Effector CD4-positive, alpha-beta T cell (primary cell): ENCODE measurements around the gene RNF222.

Experiments used
- DNase-seq: peaks from one replicate; pipeline ENCODE4 v3.0.0-alpha.2; 2020
- total RNA-seq: gene quantifications from one replicate; lab custom pipeline; 2026; lab: John Stamatoyannopoulos, UW

The RNF222 gene, protein sequence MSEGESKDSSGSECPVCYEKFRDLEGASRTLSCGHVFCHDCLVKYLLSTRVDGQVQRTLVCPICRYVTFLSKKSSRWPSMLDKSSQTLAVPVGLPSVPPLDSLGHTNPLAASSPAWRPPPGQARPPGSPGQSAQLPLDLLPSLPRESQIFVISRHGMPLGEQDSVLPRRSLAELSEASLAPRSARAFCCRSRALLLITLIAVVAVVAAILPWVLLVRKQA
- 3.6 reads per million, percentile 14 among the genes with 10 or more reads in this experiment for total RNA-seq

DNA sequence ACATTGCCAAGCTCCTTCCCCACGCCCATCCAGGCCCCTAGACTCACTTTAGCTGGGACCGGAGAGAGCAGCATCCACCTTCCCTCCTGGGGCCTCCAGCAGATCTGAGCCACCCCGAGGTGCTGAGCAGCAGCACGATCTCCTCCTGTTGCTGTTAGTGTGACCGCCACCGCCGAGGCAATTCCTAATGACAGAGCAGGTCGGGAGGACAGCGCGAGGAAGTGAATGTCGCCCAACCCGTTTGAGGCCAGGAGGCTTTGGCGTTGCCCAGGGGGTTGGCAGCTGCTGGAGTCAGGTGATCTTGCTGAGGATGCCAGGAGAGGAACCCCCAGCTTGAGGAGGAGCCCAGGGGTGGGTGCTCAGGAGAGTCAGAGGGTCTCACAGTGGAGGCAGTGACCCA, at the start of gene RNF222:
Gene RNF222 (minus strand): TSS at position 192 of the 400 bp plus-strand sequence. CDS start 4,366 bp downstream, outside the sequence.
- DNase-seq, result no peak

DNA sequence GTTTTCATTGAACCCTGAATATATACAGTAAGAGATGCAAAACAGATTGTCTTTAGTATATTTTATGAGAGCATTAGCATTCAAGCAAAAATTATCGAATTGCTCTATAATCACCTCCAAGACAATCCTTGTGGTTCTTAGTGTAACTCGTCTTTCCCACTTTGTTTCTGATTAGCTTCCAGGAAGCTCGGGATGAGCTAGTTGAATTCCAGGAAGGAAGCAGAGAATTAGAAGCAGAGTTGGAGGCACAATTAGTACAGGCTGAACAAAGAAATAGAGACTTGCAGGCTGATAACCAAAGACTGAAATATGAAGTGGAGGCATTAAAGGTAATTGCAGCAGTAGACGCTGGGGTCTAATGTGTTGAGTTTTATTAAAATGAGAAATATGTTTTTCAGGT, 47.9 kb upstream of the RNF222 start:
- no peak for DNase-seq

DNA sequence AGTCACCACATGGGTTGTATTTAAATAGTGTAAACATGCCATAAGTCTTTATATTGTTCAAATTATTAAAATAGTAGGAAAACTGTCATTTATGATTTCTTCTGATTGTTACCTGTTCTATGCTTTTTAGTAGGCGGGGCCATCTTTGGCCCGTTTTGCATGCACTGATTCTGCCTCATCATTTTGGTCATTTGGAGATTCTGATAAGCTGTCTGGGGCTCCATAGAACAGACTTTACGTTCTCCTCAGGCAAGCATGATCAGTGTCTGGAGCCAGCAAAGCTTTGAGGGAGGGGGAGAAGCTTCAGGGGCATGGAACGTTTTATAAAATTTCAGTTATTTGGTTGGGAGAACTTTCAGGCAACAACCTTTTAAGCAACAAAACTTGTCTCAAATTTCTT, 46.9 kb upstream of the RNF222 start:
- DNase-seq, result no peak

DNA sequence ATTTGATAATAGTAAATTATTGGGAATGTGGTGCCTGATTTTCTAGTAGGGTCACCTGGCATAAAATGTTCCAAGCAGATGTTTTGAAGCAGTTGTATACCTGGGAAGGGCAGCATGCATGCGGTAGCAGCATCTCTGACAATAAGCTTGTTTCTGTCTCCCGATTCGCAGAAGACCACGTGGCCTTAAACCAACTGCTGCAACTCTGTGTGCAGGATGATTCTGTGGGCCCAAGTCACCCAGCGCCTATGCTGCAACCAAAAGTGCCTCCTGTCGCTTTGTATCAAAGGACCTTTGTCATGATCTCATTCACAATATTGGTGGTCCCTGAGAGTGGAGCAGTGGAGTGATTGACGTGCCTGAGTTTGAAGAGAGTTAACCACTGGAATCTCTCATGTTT, 46.1 kb upstream of the RNF222 start:
- DNase-seq, result no peak

DNA sequence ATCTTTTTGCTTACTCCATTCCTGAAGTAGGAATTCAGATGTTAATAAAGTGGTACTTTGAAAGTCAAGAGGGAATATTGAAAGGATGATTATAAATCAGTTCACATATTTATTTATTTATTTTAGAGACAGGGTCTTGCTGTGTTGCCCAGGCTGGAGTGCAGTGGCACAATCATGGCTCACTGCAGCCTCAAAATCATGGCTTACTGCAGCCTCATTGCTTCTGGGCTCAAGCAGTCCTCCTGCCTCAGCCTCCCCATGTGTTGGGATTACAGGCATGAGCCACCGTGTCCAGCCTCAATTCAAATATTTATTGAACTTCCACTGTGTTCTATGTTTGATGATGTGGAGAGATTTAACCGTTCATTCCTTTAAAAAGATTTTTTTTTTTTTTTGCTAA, 44.7 kb upstream of the RNF222 start:
- DNase-seq, result no peak

DNA sequence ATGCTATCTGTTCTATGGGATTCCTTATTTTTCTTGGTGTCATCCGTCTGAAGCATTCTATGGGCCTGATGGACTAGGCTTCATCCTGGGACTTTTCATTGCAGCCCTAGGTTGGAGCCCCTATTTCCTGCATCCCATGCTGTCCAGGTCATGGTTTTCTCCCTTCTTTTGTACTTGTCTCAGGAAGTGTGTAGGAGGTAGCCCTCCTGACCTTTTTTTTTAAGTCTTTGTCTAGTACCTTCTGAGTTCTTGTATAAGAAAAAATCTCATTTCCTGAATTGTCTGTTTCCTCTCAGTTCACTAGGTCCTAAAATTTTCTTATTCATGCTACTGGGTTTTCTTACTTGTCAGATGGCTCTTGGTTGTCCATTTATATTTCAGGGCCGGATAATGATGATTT, 44.1 kb upstream of the RNF222 start:
- DNase-seq, result no peak

DNA sequence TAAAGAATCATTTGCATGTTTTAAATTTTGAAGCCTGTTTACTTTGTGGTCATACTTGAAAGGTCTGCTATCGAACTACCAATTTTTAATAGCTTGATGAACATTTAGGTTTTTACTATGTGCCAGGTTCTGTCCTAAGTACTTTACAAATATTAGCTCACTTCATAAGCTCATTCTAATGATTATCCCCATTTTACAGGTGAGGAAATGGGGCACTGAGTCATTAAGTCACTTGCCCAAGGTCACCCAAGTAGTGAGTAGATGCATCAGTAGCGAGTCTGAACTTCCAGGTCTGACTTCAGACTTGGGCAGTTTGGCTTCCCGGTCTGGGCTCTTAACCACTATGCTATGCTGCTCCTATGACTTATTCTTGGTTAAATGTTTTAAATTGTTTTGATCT, 42.1 kb upstream of the RNF222 start:
- no peak for DNase-seq

DNA sequence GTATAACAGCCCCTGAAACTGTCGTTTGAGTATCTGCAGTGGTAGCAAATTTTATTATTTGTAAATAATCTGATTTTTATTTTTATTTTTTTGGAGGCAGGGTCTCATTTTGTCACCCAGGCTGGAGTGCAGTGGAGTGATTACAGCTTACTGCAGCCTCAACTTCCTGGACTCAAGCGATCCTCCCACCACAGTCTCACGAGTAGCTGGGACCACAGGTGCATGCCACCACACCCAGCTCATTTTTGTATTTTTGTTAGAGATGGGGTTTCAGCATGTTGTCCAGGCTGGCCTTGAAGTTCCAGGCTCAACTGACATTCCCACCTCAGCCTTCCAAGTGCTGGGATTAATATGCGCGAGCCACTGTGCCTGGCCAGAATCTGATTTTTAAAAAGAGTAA, 40.8 kb upstream of the RNF222 start:
- no peak for DNase-seq

DNA sequence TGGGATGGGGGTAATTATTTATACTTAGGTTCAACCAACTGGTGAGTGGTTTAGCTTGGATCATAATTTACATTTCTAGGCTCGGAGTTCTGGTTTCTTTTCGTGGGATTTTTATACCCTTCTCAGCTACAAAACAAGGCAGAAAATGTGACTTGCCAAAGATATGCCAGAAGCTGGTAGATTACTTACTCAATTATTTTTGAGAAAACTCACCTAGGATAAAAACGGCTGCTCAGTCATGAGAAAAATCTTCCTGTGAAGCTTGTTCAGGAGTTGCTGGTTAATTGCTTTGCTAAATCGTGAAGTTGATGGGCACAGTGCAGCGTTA, 39.2 kb upstream of the RNF222 start:
- no peak for DNase-seq

DNA sequence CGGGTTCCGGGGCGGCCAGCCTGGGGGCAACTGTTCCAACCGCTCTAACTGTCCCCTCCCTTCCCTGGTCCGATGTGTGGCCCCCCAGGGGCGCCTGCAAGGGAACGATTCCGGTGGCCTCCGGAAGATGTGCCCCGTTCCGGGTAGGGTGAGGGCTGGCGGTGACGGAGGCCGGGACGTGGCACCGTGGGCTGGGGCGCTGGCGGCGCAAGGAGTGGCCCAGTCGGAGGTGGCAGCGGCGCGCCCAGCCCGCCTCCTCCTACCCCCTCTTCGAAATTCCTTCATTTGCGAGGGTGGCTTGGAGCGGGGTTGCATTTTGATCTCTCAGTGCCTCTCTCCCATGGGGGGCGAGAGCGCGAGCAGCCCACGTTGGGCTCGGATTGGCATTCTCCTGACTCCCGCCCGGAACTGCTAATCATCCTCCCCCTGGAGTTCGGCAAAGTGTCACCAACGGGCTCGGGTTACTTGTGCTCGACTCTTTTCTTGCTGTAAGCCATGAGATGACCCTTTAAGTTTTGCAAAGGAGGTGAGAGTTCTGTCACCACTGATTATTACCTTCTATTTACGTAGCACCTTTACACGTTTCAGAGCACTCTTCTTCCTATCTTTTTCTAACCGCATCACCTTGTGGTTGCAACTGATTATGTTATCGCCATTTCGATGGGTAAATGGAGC, 38.7 kb upstream of the RNF222 start:
- DNase-seq, result peak; percentile 51

DNA sequence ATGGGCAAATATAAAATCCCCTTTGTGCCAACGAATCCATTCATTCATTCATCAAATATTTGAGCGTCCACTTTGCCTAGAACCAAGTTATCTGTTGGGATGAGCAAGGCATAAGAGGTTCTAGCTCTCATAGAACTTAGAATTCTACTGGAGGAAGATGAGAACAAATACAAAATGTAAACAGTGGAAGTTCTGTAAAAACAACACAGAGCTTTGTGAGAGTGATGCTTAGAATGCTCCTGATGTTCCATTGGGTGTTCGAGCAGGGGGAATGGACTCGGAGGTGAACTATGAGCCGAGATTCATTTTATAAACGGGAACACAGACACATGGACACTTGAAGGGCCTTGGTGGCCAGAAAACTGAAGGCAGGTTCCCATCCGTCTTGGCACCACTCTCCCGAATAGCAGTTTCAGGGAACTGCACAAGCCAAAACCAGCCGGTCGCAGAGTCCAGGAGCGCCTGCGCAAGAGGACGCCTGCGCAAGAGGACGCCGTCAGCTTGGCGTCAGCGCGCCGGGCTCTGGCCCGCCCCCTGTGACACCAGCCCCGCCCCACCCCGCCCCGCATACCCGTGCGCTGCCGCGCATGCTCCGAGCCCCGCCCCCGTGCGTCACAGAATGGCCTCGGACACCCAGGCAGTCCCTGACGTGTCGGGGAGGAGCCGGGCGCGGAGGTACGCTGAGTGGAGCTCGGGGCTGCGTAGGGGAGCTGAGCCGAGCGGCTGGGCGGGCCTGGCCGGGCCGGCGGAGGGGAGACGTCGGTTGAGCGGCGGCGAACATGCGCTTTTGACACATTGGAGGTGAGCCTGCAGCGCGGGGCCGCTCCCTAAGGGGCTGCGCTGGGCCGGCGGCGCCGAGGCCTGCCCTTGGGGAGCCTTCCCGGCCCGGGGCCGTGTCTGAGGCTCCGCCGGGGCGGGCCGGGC, 37.9 kb upstream of the RNF222 start, which contains the start of gene NDEL1:
Gene NDEL1 (plus strand): TSS at position 640 of the 924 bp plus-strand sequence. CDS start 8,388 bp downstream, outside the sequence.
- DNase-seq, result peak; percentile 100

DNA sequence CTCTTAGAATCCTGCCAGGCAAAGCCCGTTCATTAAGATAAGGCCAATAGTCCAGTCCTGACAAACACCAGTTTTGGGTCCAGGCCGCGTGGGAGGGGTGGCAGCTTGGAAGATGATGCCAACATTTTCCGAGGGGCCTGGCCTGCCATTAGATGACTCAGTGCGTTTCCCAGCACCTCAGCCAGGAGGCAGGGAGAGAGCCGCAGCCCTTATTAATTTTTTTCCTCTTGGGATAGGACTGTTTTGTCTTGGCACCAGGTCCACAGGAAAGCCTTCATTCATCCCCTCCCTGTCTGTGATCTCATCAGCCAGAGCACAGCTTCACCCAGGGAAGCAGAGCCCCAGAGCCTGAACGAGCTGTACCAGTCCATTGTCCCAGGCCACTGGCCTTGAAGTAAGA, 33.3 kb upstream of the RNF222 start:
- no peak for DNase-seq

DNA sequence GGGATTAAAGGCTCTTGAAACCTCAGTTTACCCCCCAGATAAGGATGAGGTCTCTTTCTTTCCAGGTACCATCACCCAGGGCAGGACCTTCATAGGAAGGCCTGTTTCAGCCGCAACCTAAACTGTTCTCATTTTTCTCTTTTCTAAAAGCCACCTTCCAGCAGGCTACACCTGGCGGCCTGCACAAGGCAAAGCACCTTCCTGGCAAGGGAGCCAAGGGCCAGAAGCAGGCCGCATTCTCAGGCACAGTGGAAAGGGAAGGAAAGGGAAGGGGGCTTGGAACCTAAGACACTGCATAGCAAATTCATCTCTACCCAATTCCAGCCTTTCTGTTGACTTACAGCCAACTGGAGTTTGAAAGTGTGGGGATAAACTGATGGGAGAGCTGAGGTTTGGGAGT, 29.2 kb upstream of the RNF222 start:
- no peak for DNase-seq

DNA sequence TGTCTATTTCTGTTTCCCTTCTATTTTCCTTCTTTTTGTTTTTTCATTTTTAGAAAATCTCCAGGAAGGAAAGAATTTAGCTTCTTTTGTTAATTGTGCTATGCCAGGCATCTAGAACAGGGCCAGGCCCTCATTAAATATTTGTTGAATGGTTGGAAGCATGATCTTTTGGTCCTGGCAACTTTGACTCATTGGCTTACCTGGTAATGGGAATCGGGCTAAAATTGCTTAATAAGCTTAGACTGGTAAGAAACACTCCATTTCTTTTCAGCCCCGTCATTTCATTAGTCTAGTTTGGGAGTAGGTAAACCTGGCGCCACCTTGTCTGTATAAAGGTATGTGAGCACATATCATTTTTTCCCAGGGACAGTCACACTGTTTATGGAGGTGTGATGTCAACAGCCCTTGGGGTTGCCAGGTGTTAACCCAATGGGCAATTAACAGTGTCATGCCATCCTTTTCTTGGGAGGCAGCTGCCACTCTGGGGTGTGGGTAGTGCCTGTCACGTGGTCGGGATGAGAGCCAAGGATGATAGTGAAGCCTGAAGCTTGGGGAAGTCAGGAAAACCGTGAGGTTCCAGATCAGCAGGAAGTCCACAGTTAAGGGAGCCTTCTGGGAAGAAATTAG, 28.6 kb upstream of the RNF222 start:
- no peak for DNase-seq

DNA sequence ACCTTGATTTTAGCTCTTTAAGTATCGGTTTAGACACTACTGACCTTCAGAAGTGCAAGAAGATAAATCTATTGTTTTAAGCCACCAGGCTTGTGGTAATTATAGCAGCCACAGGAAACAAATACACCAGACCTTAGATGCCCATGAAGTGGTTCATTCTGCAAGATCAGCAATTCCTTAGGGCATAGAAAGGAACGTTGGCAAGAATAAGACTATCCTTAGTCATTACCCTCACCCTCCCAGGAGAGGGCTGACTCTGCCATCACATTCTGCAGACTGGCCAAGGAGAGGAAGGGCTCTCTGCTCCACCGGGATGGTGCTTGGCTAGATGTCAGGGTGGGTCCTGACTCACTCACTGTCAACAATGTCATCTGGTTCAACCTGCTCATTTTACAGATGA, 23.9 kb upstream of the RNF222 start:
- DNase-seq, result no peak

DNA sequence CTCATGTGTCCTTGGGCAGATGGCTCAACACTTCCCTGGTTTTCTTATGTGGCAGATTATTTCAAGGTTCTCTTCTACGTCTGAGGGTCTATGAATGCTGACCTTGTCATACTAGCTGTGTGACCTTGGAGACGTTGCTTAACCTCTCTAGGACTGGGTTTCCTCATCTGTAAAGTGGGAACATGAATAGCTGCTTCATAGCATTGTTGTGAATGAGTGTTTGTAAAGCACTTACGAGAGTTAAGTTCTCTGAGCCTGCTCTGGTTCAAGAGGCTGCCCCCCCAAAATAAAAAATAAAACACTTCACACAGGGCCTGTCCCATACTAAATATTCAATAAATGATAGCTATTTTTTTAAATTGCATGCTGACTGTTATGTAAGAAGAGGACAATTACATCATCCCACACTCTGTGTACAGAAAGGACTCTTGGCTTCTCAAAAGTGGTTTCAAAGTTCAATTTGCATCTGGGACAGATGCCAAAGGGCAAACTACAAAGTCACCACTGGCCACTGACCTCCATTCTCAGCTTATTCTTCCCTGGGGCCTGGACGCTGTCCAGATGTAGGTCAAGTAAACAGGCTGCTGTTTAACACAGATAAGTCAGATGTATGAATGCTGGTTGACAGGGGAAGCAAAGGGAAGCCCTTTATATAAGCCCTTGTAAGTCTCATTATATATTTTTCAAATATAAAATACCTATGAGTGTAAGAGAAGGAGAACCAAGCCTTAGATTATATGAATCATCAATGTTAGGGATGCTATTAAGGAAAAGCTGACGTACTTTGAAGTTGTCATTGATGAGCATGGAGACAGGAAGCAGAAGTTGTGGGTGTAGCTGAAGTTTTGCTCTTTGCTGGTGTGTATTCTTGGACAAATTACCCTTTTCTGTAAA, 22.7 kb upstream of the RNF222 start:
- no peak for DNase-seq

DNA sequence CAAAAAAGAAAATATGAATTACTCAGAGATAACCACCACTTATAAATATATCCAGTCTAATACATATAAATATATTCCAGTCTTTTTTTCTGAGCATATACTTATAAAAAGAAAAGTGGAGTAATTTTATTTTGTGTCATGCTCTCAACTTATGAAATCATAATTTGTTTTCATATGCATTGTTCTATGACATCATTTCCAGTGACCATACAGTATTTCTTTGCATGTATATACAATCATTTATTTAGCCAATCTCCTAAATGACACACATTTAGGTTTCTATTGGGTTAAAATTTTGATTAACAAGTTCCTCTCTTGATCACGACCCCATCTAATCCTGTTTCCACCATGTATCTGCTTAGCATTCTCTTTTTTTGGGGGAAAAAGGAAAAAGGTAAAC, 21.7 kb upstream of the RNF222 start:
- no peak for DNase-seq

DNA sequence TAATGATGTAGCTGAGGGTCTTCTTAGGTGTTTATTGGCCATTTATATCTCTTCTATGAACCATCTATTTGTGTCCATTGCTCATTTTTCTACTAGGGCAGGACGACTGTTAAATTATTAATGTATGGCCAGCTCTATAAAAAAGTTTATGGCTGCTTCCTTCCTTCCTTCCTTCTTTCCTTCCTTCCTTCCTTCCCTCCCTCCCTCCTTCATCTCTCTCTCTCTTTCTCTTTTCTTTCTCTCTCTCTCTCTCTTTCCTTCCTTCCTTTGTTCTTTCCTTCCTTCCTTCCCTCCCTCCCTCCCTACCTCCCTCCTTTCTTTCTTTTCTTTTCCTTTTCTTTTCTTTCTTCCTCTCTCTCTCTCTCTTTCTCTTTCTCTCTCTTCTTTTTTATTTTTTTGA, 20.8 kb upstream of the RNF222 start:
- no peak for DNase-seq

DNA sequence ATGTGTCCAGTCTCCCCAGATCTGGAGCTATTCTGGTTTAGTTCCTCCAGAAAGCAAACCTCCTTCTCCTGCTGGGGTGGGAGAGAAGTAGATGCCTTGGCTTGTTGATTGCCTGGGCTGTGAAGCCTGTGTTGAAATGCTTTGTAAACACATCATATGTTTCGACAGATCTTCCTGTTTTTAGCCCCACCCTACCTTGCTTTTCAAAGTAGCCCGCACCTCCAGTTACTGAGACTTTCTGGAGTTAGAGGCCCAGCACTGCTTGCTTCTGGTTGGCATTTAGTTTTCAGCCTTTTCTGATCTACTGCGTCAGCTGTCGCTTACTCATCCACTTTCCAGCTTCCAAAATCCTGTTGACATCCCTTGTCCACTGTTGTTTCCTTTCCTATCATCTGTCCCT, 20.2 kb upstream of the RNF222 start:
- DNase-seq, result no peak

DNA sequence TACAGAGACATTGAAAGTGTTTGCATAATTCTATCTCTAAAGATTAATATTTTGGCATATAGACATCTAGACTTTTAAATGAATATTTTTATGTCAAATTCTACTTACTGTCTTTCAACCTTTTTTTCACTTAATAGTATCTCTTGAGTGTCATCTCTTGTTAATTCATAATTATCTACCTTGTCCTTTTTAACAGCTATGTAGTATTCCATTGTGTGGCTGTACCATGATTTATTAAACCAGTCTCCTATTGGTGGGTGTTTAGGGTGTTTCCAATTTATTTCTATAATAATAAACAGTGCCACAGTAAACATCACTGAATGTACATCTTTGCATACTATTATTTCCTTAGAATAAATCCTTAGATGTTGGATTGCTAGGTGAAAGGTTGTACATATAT, 16.3 kb upstream of the RNF222 start:
- DNase-seq, result no peak

DNA sequence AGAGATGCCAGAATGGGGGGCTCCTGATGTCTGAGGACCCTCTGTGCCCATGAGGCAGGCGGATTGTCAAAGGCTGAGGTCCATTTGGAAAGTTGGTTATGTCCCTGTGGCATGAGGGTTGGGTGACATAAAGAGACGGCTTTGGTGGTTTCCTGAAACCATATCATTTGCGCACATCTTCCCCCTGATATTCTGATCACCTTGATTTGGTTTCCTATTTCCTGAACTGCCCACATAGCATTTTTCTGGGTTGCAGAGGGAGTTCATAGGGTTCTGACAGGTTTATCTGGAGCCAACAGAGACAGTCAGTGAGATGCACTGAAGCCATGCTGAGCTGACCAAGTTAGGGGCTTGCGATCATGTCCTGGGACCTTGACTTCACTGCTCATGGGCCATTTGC, 15.7 kb upstream of the RNF222 start:
- no peak for DNase-seq

DNA sequence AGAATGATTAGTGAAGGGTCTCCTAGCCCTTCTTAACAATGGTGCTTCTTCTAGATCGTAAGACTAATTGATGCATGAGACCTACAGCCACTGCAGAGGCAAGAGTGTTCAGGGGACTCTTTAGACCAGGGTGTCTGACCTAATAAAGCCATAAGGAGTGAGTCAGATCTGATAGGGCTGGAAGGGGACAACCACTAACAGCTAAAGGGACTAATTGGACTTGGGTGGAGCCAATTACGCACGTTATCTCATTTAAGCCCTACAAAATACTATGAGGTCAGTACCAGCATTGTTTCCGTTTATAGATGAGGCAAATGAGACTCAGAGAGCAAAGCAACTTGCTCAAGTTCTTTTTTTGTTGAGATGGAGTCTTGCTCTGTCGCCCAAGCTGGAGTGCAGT, 14.5 kb upstream of the RNF222 start:
- DNase-seq, result no peak
